GM18499 (cell line): ENCODE results near the gene MYO10.
"Not testable (repeated sequence)": the region's sequence is repeated elsewhere in the genome, so short reads cannot be mapped to it uniquely, and the experiment has no call there.

ENCODE experiments used
- ATAC-seq: cut with Tn5 transposase; IDR thresholded peaks from one replicate; pipeline ENCODE4 v1.9.1; 2021; ENCODE audit warnings: moderate number of reproducible peaks; ENCODE audit not compliant: insufficient read depth, unreplicated experiment

MYO10 gene

DNA sequence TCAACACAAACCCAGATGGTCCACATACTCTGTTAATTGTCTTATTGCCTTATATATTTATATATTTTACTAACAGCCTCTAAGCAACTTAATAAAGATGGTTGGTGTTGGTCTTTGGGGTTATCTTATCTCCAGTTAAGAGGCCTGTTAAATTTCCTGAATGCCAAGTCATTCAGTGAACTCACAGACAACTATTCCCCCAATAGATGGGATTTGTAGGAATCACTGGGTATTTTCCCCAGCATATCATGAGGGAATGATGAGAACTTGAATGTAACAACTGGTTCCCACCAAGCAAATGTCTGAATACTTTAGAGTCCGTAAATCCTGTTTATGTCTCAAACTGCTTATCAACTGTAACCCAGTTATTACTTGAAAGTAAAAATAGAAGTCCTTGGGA is 276.6 kb downstream of the MYO10 start:
- ATAC-seq, result no peak

DNA sequence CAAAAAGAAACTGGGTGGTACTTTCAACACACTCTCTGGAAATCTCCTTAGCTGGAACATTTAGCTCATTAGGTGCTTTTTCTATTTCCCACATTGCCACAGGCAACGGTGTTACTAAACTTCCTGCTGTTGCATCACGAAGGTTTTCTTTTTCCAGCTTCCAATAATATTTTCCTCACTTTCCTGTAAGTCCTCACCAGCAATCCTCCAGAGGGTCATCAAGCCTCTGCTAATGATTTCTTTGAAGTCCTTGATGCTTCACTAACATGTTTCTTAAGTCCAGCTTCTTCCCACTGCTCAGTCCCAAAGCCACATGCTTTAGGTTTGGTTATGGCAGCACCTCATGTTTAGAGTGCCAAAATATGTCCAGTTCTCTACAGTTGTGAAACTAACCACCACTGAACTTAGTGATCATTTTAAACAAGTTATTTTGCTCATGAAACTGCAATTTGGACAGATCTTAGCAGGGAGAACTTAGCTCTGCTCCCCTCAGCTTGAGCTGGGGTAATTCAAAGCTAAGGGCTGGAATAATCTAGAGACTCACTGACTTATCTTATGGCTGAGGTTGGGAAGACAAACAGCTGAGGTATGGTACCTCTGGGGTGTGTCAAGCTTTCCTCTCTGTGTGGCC is 279.4 kb downstream of the MYO10 start:
- no peak for ATAC-seq

DNA sequence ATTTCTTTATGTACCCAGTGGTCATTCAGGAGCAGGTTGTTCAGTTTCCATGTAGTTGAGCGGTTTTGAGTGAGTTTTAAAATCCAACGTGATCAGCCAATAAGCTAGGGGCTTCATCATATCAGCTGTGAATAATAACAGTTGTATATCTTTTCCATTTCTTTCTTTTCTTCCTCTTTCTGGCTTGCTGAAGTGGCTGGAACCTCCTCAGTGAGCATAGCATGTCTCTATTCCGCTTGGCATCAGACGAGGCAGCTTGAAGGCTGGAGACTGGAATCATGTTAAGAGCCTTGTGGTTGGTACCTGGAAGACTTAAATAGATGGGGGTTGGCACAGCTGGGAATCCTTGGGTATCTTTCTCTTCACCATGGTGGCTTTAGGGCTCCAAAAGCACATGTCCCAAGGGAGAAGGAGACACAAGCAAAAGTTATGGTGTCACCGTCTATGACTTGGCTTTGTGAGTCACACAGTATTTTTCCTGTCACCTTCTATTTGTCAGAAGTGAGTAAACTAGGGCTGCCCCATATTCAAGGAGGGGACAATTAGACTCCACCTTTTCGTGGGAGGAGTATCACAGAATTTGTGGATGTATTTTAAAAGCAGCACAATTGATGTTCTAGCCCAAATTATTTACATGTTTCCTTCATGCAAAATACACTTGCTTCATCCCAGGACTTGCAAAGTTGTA is 281.3 kb downstream of the MYO10 start:
- ATAC-seq, result no peak

DNA sequence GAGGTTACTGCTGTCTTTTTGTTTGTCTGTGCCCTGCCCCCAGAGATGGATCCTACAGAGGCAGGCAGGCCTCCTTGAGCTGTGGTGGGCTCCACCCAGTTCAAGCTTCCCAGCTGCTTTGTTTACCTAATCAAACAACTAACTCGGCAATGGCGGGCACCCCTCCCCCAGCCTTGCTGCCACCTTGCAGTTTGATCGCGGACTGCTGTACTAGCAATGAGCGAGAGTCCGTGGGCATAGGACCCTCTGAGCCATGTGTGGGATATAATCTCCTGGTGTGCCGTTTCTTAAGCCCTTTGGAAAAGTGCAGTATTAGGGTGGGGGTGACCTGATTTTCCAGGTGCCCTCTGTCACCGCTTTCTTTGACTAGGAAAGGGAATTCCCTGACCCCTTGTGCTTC is 287.3 kb downstream of the MYO10 start:
- ATAC-seq, result not testable (repeated sequence)

DNA sequence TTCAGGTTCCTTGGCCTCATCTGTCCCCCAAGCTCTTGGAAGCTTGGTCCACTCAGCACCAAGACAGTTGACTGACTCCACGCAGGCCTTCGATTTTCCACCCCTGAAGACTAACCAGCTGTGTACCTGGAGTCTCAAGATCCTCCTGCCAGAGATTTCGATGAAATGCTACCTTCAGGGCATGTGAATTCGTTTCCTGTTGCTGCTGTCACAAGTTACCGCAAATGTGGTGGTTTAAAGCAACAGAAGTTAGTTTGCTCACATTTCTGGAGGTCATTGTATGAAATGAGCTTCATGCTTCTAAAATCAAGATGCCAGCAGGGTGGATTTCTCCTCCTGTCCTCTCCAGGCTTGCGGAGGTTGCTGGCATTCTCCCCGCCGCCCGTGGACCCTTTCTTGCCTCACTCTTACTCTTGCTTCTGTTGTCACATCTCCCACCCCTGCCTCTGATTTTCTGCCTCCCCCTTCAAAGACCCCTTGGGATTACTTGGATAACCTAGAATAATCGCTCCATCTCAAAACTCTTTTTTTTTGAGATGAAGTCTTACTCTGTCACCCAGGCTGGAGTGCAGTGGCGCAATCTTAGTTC is 291.7 kb downstream of the MYO10 start:
- ATAC-seq, result no peak

DNA sequence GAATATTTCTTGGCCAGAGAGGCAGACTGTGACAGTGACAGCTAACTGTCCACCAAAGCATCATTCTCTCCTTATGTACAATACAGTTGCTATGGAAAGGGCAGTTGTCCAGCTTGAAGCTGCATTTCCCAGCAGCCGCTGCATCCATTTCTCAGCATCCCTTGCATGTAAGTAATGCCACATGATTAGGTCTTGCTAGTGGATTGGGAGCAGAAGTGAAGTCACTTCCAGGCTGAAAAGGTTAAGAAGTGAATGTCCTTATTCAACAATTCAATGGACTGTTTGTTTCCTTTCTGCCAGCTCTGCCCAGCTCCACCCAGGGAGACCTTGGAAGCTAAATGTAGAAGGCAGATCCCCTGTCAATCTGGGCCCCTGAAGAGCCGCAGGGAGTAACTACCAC is 293.2 kb downstream of the MYO10 start:
- ATAC-seq, result no peak

DNA sequence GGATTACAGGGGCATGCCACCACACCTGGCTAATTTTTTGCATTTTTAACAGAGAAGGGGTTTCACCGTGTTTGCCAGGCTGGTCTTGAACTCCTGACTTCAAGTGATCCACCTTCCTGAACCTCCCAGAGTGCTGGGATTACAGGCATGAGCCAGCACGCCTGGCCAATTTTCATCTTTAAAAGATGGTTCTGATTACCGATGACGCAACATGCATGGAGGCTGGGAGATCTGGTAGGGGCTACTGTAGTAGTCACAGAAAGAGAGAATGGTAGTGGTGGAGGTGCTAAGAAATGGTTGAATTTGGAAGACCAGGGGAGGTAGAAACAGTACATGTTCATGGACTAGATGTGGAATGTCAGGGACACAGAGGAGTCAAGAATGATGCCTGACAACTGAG is 296.9 kb downstream of the MYO10 start:
- no peak for ATAC-seq

DNA sequence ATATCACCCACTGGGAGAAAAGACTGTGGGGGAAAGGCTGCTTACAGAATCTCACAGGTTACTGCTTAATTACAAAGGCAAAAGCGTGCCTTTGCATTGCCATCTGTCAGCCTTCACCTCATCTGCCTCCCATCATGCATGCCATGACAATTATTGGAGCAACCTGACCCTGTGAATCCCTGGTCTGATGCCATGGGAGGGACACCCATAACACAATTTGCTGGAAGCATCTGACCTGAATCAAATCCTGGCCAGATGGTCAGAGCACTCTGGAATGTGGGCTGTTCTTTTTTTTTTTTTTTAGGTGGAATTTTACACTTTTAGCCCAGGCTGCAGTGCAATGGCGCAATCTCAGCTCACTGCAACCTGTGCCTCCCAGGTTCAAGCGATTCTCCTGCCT is 307.7 kb downstream of the MYO10 start:
- ATAC-seq, result no peak

DNA sequence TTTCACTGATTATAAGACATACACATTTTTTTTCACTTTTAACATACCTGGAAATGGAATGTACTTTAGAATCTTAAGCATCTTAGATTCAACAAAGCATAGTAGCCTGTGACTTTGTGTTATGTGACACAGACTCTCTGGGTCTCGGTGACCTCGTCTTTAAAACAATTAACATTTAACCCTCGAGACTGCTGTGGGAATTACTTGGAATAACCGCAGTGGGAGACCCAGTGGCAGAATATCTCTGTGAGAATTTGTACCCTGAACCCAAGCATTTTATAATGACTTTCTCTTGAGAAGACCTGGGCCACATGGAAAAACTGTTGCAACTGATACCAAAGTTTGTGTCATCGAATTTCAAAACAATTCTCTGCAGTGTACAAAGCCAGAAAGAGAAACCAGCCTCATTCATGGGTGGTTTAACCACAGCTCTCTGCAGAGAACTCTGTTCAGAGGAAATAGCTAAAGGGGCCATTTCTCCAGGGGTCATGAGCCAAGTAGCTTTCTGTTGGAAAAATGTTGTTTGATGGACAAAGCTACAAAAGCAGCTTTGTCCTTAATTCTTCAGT is 309.3 kb downstream of the MYO10 start:
- peak; percentile 70 for ATAC-seq

DNA sequence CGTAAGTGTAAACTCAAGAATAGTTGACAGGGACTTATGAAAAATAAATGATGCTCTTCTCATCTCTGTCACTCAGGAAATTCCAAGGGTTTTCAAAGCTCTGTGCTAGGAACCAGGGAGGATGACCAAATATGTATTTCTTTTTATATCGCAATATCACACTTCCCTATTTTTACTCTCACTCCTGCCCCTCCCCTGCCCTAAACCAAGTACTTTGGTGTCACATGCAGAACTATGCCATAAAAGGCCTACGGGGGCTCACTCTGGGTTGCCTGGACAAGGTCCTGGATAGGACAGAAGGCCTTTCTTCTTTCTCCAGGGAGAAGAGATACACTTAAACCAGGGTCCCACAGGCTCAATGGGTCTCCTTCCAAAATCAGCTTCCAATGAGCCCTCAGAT is 311.0 kb downstream of the MYO10 start:
- ATAC-seq, result no peak

DNA sequence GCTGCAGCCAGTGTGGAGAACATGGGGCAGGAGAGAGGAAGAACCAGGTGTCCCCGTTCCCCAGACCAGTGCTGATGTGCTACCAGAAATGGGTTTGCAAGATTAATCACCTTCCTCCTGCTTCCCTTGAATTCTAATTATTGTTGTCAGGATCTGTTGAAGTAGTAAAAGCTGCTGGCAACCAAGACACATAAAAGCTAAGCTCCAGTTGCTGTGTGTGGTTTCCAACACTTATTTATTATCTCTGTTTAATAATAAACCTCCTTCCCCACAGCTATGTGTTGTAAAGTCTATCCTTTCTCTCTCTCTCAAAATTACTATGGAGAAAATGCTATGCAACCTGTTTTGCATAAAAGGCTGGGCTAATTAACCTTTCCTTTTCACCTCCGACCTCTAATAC is 317.0 kb downstream of the MYO10 start:
- no peak for ATAC-seq

DNA sequence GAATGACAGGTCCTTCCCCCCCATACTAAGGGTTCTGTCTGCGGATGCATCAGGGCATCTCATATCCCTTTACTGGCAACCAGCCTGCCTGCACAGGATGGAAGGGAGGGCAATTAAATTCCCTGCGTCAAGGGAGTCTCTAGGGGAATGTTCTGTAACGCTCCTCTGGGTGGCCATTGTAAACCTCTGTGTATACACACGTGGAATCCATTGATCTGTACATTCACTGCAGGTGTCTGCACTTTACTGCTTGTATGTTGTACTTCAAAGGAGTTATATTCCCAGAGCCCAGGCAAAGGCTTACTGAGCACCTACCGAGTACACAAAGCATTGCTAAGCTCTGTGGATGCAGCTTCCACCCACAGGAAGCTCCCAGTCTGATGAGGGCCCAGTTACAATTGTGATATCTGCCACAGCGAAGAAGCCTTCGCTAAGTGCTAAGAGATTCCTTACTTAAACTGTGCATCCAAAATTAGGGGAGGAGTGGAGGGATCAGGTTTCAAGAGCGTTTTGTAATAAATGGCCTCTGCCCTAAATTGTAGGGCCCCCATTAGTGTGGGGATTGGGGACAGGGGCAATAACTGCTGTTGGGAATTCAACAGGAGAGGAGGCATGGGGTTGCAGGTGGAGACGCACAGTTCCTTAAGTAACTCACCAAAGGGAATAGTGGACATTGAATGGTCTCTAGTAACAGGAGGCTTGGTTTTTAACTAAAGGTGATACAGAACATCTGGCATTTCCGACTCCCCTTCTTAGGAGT is 317.8 kb downstream of the MYO10 start:
- ATAC-seq, result no peak

DNA sequence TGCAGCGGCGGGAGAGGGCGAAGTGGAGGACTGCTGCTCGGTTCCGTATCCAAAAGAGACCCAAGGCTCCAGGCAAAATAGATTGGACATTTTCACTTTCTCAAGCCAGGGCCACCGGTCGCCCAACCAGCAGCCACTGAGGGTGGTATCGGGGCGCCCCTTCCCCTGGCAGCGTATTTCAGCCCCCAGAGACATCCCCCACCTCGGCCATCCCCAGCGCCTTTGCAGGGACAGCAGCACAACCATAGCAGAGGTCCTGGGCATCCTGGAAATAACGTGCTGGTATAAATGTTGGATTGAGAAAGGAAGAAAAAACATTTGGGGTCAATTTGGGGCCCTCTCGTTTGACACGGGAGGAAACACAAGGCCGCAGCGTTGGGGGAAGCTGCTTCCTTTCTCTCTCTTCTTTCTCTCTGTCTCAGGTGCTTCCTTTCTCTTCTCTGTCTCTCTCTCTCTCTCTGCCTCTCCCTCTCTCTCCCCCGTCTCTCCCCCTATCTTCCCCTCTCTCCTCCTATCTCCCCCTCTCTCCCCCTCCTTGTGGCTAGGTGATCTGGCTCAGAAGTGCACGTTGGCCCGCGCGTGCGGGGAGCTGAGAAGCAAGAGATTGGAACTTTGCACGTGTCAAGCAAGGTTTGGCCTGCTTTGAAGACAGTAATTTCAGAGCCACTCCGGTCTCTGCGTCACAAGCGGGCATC is 318.7 kb downstream of the MYO10 start:
- no peak for ATAC-seq

DNA sequence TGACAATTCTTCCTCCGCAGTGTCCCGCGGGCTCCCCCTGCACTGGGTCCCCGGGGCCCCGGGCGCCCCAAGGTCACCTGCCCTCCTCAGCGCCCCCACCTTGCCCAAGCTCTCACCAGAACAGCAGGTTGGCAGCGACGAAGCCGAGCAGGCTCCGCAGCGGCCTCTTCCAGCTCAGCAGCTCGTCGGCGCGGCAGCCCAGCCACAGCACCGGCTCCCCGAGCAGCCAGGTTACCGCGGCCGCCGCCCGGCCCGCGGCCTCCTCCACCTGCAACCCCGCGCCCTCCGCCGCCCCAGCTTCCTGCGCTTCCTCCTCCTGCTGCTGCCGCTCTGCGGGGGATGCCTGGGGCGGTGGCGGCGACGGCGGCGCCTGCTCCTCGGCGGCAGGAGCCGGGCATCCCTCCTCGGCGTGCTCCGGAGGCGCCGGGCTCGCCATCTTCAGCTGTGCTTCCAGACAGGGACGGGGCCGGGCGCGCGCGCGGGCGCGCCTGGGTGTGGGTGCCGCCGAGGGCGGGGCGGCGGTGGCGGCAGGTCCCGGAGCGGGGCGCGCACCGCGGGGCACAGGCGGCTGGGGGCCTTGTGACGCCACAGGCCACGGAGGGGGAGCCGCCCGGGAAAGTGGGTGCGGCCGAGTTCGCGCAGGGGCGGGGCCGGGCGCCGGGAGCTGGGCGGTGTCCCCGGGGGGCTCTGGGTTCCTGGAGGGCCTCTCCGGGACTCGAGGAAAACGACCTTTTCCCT is 319.4 kb downstream of the MYO10 start, which contains the start of gene RETREG1:
TSS of gene RETREG1 (minus strand) at position 462 of the 738 bp plus-strand sequence. CDS start at position 436, 26 bp downstream.
- ATAC-seq, result no peak

DNA sequence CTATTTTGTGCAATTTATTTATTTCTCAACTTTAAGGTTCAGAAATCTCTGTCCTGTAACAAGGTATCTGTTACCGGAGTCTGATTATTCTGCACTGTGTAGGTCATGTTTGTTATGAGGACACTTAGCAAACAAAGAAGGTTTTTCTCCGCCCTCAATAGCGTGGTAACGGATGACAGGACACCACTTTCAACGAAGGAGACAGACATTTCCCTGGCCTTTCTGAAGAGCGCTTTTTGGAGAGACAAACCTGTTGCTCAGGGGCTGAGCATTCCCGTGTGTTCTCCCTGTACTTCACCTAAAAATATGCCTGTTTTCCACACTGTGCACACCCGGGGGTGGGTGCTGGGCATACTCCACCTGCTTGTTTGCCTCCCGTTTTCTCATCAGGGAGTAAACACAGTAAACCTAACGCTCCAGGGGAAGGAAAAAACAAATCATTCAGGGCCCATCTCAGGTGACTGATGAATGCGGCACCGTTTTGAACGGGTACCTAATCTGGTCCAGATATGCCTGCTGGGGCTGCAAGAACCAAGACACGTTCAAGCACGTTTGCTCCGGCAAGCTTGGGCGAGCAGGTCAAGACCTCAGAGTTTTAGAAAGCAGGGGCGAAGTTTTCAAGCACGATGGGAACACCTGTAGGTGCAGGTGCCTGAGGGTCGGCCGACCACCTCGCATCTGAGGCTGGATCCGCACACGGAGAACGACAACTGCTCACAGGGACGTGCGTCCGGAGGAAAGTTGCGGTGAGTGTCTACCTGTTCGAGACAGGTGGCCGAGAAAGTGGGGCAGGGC is 320.1 kb downstream of the MYO10 start:
- ATAC-seq, result no peak

DNA sequence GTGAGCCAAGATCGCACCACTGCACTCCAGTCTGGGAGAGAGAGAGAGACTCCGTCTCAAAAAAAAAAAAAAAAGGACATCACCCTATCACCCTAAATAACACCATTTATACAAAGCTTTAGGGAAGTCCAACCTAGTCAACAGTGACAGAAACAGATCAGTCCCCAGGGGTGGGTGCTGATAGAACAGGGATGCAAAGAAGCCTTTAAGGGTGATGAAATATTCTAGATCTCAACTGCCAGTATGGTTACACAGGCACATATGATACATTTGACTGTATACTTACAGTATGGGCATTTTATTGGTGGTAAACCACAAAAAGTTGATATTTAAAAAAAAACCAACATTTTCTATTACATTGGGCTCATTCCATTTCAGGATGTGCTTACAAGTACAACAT is 324.1 kb downstream of the MYO10 start:
- ATAC-seq, result no peak
